Right lung (tissue), 5 donors: ENCODE data around the gene MTHFD1L. TPM values are rescaled to one million over a fixed set of nuclear protein-coding genes. Genes with fewer than 3 reads are reported as not detected.
"Not testable (repeated sequence)": the region's sequence is repeated elsewhere in the genome, so short reads cannot be mapped to it uniquely, and the experiment has no call there.

Experiments
- DNase-seq, 2 donors: peaks; one replicate each; pipeline ENCODE4 v3.0.0-alpha.2; 2013
- polyA plus RNA-seq, 5 donors: library from polyadenylated mRNA; unstranded; fragments of 120-200 nt; gene quantifications; one replicate each; pipeline versions ENCODE4 v1.2.1 to v1.2.3, GENCODE V29; 2013; ENCODE audit warnings: inconsistent platforms in 1 of 5, low replicate concordance in 1 of 5; ENCODE audit not compliant: insufficient read length in 5 of 5, insufficient read depth in 1 of 5

The MTHFD1L gene
- polyA plus RNA-seq, 5 donors = 13.7 to 18.1 (median 14.5) TPM

DNA sequence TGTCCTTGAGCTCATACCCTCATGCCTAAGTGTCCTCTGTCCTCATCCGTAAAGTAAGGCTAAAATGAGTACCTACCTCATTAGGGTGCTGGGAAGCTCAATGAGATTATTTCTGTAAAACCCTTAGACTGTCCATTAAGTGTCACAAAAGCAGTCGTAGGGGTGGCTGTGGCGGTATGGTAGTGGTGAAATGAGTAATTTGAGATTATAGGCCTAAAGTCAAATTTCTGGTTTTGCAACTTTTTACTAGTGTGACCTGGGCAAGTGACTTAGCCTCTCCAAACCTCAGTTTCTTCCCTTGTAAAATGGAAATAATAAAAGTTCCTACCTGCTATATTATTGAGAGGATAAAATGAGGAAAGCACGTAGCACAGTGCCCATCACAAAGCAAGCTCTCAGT is 226.1 kb downstream of the MTHFD1L start:
- no peak for DNase-seq

DNA sequence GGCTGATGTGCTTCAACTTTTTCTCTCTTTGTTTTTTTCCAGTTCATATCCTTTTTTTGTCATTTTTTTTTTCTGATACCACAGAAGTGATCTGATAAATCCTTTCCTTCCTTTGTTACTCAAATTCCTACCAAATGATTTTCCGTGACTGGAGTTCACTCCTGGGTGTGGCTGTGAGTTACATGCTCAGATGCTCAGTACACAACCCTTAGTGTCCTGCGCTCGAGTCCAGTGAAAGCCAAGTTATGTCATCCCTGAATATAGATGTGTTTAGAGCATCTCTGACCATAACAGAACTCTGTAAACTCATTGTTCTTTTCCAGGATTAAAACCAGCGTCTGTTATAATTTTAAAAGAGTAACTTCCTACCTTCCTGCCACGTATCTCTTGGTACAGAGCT is 227.1 kb downstream of the MTHFD1L start:
- DNase-seq = no peak

DNA sequence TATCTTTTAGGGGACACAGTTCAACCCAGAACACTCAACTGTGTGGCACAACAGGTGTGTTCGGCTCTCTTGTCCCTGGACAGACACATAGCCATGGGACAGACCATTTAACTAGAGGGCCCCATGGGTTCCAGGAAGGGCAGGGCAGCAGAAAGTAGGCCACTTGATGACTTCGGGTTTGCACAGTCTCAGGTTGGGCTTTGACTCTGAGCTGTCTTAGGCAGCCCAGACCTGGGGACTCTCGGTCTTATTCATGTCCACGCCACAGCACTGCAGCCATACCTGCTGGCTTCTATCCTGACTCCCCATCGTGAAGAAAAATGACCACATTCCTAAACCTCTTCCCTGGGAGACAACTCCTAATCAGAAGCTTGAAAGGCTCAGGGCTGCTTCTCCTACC is 228.2 kb downstream of the MTHFD1L start:
- DNase-seq = no peak

DNA sequence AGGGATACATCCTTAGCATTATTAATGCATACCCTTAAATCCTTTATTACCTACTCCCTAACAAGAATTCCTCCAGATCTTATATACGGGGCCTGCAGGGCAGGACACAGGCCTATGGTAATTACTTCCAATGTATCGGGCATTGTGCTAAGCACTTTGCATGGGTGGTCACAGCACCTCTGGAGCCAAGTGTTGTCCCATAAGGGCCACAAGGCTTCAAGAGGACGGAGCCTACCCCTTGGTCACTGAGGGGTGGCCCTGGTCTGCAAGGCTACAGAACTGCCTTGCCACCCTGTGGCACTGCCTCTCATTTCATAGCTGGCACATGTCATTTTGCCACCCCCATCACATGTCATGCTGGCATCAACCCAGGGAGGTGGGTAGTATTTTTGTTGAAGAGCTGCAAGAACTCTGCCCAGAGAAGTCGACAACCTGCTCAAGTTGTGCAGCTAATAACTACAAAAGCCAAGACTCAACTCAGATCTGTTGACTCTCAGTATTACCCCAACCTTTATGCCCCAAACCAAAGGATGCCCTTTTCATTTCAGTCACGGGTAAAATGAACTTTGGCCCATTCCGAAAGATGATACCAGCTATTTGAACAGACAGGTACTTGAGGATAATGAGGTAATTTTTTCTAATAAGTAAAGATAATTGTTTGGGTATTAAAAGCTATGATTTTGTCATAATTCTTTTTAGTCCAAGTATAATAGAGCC is 230.2 kb downstream of the MTHFD1L start:
- DNase-seq = no peak

DNA sequence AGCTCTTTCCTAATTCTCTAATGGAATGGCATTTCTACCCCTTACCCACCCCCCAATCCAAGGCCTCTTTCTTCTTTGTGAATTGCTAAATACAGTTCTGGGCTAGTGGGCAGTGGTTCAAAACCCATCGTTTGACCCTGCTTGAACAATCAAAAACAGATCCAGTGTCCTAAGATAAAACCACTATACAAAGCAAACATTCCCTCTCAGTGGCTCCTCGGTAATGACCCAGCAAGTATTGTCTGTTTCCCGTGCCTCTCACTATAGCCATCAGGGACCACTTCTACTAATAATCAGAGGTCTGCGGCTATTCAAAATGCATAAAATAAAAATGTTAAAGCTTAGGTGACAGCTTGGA is 230.7 kb downstream of the MTHFD1L start:
- peak in 1 of 2 donors; percentile 35 for DNase-seq

DNA sequence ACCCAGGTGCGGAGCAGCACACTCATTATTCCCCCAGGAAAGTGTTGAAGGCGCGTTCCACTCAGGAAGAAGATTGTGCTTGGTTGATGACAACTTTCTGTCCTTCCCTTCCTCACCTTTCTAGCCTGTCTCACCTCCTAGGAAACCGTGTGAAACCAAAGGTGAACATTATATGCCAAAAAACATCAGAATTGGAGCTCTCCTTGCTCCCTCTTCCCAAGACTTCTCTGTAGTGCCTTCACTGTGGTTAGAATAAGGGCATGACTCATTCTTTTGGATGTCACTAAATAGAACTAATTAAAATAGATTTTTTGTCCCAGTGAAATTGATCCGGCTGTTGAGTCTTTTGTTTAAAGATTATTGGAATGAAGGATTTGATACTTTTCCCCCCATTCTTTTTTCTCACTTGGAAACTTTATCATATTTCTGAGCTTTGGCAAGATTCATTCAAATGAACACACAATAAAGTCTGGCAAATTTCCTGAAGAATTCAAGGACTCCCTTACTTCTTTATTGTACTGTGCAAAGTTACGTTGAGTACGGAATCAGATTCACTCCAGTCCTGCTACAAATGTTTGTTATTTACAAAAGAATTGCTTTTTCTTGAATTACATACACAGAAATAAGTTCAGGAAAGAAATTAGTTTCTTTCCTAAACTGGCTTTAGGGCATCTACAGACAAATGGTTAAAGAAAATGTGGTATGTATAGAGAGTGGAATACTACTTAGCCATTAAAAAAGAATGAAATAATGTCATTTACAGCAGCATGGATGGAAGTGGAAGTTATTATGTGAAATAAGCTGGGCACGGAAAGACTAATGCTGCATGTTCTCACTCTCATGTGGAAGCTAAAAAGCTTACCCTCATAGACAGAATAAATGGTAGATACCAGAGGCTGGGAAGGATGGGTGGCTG is 231.4 kb downstream of the MTHFD1L start:
- DNase-seq = no peak

DNA sequence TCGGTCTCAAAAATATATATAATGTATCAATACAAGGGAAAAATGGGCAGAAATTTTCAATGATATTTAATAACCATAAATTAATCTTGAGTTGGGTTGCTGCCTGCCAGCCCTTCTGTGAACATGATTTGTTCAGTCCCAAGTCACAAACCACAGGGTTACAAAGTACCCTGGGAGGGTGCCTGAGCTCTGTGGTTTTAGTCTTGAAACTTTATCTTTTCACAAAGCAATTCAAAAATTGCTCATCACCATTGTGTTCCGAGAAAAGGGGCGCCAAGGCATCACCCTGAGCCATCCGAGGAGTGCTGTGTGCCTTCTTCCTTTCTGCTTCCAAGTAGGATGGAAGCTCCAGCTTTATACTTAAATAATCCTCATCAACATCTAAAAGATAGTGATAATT is 232.7 kb downstream of the MTHFD1L start:
- DNase-seq = no peak

DNA sequence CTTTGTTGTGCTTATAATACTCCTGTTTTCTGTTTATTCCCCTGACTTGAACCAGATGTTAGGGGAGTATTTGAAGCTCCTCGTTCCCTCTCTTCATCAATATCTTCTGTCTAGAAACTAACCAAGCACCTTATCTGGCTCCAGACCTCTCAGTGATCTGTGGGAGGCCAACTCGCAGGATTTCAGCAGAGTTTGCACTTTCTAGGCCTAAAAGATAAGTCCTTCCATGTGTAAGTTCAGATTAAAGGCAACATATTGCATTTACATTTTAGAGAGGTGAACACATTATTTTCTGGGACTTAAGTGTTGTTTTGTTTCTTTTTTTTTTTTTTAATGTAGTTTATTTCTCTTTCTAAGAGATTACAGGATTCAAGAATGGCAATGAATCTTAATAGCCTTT is 234.8 kb downstream of the MTHFD1L start:
- no peak for DNase-seq

DNA sequence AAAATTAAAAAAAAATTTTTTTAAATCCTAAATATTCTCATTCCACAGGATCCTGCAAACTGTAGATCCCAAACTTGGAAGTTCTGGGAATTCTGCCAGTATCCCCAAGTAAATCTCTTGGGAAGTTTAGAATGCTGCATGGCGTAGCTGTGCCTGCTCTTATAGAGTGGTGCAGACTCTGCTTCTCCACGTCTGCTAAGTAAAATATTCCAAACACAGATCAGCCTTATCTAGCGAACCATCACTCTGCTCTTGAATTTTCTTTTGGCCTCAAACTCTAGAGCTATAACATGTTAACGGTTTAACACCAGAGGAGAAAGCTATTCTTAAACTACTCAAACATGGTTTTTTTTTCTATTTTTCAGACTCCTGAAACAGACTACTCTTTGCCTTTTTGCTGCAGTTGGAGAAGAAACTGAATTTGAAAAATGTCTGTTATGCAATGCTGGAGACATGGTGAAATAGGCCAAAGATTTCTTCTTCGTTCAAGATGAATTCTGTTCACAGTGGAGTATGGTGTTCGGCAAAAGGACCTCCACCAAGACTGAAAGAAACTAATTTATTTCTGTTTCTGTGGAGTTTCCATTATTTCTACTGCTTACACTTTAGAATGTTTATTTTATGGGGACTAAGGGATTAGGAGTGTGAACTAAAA is 235.8 kb downstream of the MTHFD1L start:
- DNase-seq = peak in 1 of 2 donors; percentile 46

DNA sequence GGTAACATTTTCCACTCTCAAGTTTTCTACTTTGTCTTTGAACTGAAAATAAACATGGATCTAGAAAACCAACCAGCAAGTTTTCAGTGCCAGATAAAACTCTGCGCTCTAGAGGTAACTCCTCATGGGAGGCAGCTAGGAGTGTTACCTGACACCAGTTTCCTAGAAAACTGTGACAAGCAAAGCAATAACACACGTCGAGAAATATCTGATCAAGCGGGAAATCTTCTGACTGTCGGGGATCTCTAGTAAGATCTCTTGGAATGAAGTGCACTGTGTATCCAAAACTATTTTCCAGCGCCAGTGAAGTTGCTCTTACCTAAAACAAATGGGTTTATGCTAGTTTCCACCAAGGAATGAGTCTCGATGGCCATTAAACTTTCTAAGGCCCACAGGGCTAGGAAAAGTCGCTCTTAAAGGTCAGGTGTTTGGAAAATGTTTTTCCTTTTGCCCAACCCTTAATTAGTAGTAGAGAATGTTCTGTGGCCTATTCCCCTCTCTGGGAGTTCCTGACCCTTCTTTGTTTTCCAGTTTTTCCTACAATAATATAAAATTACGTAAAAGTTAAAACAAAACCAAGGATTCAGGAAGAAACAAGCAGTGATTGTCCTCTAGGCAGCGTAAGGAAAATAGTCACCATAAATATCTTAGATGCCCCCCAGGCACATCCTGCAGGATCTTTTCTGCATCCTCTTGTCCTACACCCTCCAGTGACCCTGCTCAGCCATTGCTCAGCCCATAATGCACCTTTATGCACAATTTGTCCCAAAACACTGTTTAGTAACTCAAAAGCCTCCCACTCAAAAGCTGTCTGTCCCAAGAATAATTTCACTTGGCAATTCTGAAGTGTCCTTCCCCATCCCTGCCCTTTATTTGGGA is 236.6 kb downstream of the MTHFD1L start:
- no peak for DNase-seq

DNA sequence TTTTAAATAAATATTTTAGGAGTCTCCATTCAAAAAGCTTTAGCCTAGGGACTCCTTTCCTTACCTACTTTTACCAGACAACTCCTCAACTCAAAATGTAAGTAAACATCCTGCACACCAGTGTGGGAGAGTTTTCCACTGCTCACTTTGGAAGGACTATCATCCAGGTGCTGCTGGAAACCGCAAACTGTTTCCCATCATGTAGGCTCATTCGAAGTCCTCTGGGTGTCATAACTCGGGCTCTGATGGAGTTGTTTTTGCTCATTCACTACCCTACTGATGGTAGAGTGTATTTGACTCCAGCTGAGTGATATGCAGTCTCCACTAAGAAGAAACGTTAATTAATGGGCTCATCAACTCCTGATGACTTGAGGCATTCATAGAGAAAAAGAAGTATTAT is 237.8 kb downstream of the MTHFD1L start:
- DNase-seq = no peak

DNA sequence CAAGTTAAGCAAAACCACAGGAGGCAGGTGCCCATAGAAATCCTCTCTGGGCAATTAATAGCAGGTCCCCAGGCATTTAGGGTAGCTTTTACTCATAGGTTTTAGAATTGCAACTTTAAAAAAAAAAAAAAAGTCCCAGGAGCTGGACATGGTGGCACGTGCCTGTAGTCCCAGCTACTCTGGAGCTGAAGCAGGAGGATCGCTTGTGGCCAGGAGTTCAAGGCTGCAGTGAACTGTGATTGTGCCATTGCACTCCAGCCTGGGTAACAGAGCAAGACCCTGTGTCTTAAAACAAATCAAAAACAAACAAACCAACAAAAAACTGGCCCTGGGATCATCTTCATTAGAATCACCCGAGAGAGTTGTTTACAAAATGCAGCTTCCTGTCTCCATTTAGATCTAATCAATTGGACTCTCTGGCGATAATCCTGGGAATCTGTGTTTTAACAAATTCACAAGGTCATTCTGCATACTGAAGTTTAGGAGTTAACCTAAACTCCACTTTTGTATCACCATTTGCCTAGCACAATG is 242.5 kb downstream of the MTHFD1L start:
- DNase-seq = no peak

DNA sequence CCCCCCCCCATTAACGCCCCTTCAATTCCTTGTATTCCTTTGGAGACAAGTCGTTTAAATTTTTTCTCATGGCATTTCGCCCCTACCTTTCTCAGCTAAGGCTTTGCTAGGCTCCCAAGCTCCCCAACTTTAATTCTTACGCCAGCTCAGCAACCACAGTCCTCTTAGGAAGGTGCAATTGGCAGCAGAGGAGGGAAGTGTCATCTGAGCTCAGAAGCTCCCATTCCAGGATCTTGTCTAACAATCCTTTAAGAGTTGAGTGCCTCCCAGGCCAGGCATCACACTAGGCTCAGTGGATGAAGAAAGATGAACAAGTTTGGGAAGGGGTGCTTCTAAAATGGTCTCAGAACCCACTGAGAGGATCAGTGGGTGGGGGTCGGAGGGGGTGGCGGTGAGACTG is 243.0 kb downstream of the MTHFD1L start:
- DNase-seq = no peak

DNA sequence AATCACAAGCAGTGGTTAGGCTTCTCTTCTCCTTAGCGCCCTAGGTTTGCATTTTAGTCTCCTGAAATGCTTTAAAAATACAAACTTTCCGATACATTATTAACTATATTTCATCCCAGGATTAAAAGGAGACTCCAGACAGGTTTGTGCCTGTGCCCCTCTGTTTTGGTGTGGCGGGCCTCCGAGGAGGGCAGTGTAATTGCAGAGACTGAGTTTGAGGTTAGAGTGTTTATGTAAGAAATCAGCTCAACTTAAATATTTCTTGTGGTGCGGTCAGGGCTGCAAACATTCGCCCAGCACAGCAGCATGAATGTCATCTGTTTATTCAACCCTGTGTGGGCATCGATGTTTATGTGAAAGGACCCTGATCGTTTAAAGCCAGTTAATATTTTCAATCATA is 243.9 kb downstream of the MTHFD1L start:
- no peak for DNase-seq

DNA sequence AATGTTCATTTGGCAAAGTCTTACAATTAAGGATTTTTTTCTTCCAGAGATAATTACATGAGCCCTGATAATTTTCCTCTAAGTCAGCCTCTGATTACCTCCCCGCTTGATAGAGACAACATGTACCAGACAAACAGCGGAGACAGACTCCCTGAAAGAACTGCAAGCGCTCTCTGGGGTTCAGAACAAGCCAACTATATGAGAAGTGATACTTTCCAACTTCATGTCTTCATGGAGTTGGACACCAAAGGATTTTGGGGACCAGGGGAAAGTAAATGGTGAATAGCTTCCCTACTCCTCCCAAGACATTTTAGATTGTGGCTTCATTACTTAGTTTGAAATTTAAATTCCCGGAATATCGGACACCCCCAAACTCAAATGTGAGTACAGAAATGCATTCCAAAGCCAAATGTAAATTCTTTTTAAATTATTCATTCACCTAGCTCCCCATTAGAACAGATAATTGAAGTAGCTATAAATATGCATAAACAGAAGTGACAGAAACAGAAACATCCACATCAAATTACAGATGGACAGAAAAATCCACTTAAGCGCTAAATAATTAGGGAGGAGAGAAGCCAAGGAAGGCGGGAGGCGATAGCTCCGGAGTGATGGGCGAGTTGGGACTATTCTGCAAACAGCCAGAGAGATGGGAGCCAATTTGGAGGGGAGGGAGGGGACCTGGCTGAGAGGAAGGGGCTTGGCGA is 244.5 kb downstream of the MTHFD1L start:
- peak in 1 of 2 donors; percentile 35 for DNase-seq

DNA sequence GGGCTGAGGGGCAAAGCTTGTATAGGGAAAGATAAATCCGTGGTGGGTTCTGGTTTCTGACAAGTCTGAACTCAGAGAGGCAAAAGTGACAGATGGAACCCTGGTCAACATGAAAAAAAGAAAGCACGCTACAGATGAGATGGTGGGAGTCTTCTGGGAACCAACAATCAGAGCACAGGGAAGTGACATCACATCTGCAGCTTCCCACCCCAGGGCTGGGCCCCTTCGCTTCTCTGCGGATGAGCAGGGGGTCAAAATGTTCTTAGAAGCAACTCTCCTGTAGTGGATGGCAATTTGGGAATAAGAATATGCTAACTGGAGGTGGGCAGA is 245.0 kb downstream of the MTHFD1L start:
- no peak for DNase-seq

DNA sequence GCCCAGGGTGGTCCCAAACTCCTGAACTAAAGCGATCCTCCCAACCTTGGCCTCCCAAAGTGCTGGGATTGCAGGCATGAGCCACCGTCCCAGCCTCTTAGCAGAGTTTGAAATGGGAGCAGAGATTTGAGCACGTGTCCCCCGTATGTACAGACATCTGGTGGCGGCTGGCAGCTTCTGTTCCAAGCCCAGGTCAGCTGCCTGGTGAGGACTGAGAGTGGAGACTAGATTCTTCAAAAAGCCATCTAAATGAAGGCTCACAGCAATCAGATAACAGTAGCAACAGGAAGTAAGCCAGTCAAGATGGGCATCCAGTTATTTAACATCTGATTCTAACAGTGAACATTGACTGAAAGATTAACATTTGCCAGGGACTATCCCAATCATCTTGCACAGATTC is 246.2 kb downstream of the MTHFD1L start:
- no peak for DNase-seq

DNA sequence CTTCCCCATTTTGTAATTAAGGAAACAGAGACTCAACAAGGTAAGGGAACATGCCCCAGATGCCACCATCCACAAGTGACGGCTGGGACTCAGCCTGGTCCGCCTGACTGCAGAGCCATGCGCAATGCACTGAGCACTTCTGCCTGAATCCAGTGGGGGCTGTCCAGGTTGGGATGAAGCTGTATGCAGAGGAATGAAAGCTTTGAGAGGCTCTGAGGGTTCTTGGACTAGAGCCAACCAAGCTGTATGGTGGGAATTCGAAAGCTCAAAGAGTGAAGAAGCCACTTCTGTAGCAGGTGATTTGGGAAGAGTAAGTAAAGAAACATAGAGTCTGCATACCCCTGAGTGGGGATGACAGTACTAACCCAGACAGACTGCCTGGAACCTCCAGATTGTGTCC is 246.6 kb downstream of the MTHFD1L start:
- DNase-seq = peak in 1 of 2 donors; percentile 28

DNA sequence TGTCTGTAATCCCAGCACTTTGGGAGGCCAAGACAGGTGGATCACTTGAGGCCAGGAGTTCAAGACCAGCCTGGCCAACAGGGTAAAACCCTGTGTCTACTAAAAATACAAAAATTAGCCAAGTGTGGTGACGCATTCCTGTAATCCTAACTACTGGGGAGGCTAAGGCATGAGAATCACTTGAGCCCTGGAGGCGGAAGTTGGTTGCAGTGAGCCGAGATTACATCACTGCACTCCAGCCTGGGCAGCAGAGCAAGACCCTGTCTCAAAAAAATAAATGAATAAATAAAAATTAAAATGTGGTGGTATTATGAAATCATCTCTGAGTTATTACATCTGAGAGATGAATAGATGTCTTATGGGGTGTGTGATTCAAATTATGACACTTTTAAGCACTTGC is 247.4 kb downstream of the MTHFD1L start:
- DNase-seq = not testable (repeated sequence)

DNA sequence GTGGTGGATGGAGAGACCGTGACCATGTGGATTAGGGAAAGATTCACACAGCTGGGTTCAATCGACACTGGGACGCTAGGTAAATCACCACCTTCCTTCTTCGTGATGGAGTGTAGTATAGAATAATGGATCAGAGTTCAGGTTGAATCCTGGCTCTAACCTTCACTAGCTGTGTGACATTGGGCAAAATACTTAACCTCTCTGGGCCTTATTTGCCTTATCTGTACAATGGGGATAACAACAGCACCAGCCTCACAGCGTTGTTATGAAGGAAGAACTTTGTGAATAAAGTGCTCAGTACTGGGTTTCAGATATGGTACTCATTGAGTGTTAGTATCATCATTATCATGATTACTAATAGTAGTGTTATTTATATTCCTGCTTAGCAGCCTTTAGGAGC is 248.1 kb downstream of the MTHFD1L start:
- DNase-seq = no peak
